Measurements from ENCODE around the gene SEPTIN3.
A peak's percentile ranks its signal among the peaks of the same experiment; 100 is the strongest.

The SEPTIN3 gene, protein sequence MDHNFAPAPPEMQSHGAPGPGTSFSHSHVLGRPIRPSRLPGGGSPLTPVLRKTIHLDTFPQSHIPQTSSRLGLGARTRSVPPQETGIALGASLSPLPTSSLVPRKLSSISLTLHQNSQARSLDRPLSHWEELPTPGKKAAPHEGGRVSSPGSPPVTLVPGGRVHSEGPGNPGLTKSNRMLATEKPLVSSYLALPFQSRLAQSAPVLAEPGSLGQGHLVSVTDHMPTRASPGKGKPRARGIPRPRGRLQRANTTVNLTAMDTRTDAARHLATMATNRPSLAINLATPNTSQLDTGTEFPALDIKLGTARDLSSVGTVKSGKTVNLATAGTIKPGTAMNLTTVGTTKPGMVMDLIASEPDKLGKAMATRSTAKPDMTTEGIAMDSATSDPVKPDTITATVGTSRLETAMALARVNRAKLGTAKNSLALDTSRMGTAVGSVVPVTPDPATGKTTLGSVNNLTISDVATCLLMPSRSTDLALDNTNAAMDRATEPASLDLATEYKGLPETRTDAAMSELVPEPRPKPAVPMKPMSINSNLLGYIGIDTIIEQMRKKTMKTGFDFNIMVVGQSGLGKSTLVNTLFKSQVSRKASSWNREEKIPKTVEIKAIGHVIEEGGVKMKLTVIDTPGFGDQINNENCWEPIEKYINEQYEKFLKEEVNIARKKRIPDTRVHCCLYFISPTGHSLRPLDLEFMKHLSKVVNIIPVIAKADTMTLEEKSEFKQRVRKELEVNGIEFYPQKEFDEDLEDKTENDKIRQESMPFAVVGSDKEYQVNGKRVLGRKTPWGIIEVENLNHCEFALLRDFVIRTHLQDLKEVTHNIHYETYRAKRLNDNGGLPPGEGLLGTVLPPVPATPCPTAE

GRCh38 chr22:41969110-41969646, at the start of gene SEPTIN3:
TSS of gene SEPTIN3 (plus strand) at chr22:41969443. CDS start at chr22:41971493, 2,050 bp downstream.
- DNase-seq = no peak

GRCh38 chr22:41920271-41920976, 48.8 kb upstream of the SEPTIN3 start:
- no peak for DNase-seq

DNA sequence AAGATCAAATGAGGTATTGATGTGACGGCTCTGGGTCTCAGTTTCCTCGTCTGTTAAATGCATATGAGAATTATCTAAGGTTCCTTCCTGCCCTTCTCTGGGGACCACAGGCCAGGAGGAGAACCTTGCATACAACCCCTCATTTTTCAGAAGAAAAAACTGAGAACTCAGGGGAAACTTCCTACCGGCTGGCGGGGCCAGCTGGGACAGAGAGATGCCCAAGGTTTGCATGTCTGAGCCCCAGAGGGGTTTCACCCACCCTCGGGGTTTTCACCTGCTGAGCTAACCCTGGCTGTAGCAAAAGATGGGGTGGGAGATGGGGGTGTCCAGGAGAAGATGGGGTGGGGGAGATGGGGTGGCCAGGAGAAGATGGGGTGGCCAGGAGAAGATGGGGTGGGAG, 46.9 kb upstream of the SEPTIN3 start:
- no peak for DNase-seq

- no peak for DNase-seq
Observed at GRCh38 chr22:41922940-41923594, 46.2 kb upstream of the SEPTIN3 start.

- no peak for DNase-seq
Observed at GRCh38 chr22:41923595-41924276, 45.5 kb upstream of the SEPTIN3 start.

GRCh38 chr22:41925783-41926460, 43.3 kb upstream of the SEPTIN3 start:
- DNase-seq = peak; percentile 85

DNA sequence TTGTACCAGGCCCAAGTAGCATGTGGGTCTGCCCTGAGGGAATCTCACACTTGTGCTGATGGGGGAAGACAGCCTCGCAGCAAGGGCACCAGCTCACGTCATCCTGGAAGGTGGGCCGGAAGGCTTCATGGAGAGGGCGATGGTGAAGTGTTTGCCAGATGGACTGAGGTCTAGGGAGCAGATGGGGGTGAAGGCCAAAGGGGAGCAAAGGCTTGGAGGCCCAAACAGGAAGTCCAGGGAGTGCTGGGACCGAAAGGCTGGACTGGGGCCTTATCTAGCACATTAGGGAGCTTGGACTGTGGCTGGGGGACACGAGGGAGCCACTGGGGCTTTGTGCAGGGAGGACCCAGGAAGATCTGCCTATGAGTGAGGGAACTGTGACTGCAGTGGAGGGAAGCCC, 41.4 kb upstream of the SEPTIN3 start:
- DNase-seq = no peak

DNA sequence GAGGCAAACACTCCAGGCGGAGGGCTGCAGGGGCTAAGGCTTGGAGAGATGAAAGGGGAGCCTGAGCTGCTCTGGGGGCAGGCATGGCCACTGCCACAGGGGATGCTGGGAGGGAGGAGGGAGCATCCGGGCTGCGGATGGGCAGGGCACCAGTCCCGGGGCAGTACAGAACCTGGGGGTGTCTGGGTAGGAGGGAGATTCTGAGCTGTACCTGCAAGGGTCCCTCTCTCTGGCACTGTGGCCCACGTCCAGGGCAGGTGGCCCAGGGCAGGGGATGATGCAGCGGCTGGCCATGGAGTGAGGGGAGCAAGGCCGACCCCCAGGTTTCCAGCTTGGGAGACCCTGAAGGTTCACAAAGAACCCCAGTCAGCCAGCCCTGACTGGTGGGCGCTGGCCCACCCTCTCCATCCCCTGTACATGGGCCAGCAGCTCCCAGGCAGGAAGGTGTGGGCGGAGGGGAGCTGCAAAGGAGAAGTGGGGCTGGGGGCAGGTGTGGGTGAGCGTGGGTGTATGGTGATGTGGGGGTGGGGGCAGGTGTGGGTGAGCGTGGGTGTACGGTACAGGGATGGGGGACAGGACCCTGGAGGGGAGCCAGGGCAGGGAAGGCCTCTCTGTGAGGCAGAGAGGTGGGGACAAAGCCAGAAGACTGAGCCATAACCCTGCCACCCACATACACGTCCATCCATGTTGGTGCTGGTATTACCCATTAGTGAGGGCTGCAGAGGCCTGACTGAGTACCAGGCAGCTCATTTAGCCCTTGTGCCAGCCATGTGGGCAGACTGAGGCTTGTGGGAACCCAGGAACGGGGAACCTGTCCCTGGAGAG, 40.4 kb upstream of the SEPTIN3 start:
- no peak for DNase-seq

DNA sequence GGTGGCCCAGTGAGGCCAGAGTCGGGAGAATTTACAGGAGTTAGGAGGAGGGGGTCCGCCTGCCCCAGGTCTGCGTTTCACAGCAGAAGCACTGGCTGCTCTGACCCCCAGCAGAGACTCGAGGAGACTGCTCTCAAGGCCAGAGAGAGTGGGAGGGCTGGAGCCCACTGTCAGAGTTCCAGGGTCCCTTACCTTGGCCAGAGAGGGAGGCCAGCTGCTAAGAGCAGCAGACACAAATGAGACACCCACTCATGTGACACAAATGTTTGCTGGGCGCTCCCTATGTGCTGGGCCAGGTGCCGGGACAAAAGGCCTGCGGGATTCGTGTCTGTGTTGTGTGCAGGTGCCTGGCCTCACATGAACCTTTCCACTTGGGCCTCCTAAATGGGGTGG, 39.8 kb upstream of the SEPTIN3 start:
- DNase-seq = no peak

DNA sequence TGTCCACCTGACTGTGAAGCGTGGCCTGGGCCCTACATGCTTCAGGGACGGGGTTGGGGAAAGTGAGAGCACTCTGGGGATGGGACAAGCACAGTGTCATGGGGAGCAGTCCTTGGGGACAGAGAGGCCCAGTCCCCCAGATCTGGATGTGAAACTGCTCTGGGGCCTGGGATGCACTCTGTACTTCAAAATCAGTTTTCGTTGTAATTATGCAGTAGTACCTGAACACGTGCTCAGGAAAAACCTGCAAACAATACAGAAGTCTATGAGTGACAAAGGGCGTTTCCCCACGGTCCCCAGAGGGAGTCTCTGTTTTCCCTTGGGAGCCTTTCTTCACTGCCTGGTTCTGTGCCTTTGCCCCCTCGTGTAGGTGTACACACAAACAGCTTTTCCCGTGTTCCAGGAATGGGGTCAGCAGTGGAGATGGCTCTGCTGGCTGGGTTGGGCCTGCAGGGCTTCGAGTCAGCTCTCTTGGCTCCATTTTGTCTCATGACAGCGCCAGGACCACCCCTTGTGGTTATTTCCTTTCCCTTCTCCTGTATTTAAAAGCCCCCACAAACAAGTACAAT, 37.5 kb upstream of the SEPTIN3 start:
- DNase-seq = no peak

DNA sequence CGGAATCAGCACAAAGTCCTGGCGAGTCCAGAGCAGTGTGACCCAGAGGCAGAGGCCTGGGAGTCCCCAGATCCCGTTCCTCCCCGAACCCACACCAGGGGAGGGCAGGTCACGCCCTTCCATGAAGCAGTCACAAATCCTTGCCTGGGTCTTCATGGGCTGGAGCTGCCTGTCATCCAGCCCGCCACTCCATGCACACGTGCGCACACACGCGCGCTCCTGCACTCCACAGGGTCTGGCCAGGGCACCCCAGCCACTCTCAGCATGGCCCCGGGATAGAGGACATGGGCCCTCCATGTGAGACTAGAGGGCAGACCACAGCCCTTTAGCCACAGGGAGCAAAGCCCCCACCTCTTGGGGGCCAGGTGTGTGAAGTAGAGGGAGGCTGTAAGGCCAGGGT, 36.9 kb upstream of the SEPTIN3 start:
- DNase-seq = no peak

- DNase-seq = no peak
Observed at GRCh38 chr22:41933411-41934177, 35.6 kb upstream of the SEPTIN3 start.

DNA sequence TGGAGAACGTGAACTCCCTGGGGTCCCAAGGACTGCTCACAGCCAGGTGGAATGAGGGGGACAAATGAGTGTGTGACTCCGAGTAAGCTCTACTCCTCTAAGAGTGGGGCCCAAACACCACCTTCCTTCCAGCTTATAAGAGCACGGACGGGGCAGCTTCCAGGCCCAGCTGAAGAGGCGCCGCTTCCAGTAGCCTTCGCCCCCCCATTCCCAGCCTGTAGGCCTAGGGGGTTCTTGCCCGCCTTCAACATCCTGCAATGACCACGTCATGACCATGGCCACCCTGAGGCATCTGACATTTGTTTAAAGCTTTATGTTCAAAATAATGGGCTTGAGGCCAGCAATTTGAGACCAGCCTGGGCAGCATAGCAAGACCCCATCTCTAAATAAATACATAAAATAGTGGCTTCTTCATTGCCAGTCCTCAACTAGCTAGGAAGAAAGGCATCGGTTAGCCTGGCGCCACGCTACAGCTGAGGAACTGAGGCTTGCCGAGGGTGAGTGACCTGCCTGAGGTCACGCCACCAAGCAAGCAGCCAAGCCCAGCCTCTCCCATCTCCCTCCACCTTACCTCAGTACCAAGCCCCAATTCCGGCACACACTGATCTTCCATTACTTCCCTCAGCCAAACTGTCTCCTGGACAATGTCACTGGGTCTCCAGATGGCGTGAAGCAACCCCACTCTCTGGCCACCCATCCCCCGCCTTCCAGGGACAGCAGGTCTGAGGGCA, 34.8 kb upstream of the SEPTIN3 start:
- DNase-seq = no peak

DNA sequence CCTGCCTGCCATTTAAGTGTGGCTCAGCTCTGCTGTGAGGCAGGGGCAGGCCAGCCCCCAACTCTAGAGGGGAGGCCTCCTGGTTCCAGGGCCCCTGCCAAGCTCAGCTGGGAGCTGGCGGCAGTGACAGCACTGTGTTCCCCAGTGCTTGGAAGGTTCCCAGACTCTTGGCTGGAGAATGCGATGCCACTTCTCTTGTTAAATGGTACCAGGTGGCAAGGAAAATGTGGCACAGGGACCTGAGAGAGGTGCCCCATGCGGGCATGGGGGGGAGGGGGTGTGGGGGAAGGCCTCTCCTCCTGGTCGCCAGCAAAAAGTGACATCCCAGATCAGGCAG, 34.3 kb upstream of the SEPTIN3 start:
- no peak for DNase-seq

- DNase-seq = no peak
Observed at GRCh38 chr22:41935509-41935908, 33.7 kb upstream of the SEPTIN3 start.

- no peak for DNase-seq
Observed at GRCh38 chr22:41936894-41937169, 32.4 kb upstream of the SEPTIN3 start.

DNA sequence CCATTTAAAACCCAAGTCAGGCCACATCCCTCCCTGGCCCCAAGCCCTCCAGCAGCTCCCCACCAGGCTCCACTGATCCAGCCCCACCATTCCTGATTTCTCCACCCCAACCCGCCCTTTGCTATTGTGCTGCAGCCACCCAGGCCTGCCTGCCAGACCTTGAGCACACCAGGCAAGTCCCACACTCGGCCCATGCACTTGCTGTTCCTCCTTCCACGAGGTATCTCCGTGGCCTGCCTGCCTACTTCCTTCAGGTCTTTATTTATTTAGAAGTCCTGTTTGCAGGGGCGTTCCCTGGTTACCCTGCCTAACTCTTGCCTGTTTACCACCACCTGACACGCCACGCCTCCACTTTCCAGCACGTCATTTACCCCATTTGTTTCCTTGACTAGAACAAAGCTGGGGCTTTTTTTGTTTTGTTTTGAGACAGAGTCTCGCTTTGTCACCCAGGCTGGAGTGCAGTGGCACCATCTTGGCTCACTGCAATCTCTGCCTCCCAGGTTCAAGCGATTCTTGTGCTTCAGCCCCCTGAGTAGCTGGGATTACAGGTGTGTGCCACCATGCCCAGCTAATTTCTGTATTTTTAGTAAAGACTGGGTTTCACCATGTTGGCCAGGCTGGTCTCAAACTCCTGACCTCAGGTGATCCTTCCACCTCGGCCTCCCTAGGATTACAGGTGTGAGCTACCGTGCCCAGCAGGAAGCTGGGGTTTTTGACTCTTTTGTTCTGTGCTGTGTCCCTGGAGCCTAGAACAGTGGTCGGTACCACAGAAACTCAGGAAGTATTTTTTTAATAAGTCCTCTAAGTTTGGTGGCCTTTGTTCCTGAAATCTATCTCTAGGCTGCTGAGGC, 29.0 kb upstream of the SEPTIN3 start:
- peak; percentile 97 for DNase-seq
